ENCODE data around the gene SPTLC3. TPM values are rescaled to one million over a fixed set of nuclear protein-coding genes. Genes with fewer than 3 reads are reported as not detected.

Gene SPTLC3
- polyA plus RNA-seq, 1 of the 3 experiments (the other 2 are of a cell fraction): 0.02 TPM

GRCh38 chr20:12966468-12967085 lies 42.2 kb upstream of the SPTLC3 start:
- CTCF ChIA-PET: interaction anchor here (0.6 to 5.7 kb wide), 10 partner anchors 9 to 155 kb away, joined by 3 to 47 read pairs (median 3); no protein-coding TSS in a partner anchor
- 24% methylated on average over 1 of the region's 1 CpG for WGBS (ENCODE audit: low lambda C conversion rate)
- Histone ChIP-seq H3K27me3 (ENCODE audit: insufficient read depth) (no peaks in the 10 kb centered on the region), H3K36me3 (replicated peaks in 1 of 2; ENCODE audit: control insufficient read depth in 1 of 2, insufficient read depth in 2 of 2, low read length in 1 of 2) (no peaks in the 10 kb centered on the region), H3K4me1 (ENCODE audit: control insufficient read depth in 1 of 2, insufficient read depth in 2 of 2, low read depth in 1 of 2, low read length in 1 of 2) (no peaks in the 10 kb centered on the region), H3K27ac (ENCODE audit: low read depth in 2 of 2, low read length in 1 of 2) (no peak overlapping the region), H4K20me1 (ENCODE audit: insufficient read depth) (no peaks in the 10 kb centered on the region), H3K9me2 (no peaks in the 10 kb centered on the region), H3K4me3 (ENCODE audit: low read depth in 2 of 2, low read length in 1 of 2) (no peak overlapping the region), H3K9me3 (peaks cover 4% of the 10 kb centered on the region; the same call in 1 of the 2 replicates), H2AFZ (ENCODE audit: low read depth) (no peak overlapping the region), H3K79me2 (ENCODE audit: insufficient read depth) (no peaks in the 10 kb centered on the region), H3K4me2 (no peak overlapping the region), H3F3A (replicated peaks; ENCODE audit: insufficient read depth) (no peaks in the 10 kb centered on the region), H3K9ac (no peak overlapping the region)
- POLR2A ChIA-PET: interaction anchor here (0.6 kb wide), 1 partner anchor 1420 kb away, joined by 3 read pairs; no protein-coding TSS in a partner anchor
- no peak for DNase-seq
- TF ChIP-seq USF2 (IDR thresholded peaks at IDR 0.05; ENCODE audit: borderline replicate concordance, low read depth, low read length) (no peak), SMC3 (IDR thresholded peaks at IDR 0.05; ENCODE audit: low read depth, low read length) (peak; percentile 32; the same call in 1 of the 2 replicates), RAD21 (IDR thresholded peaks at IDR 0.05; ENCODE audit: low read length) (peak; percentile 51)

GRCh38 chr20:12967932-12968331 lies 40.8 kb upstream of the SPTLC3 start:
- ChIA-PET CTCF (interaction anchor here (0.9 to 5.7 kb wide), 2 partner anchors 9 to 43 kb away, joined by 3 to 47 read pairs; no protein-coding TSS in a partner anchor), POLR2A (no interaction called here)
- no peak overlapping the region for H3K9ac ChIP-seq
- no peak overlapping the region for H2AFZ ChIP-seq (ENCODE audit: low read depth)
- H3F3A ChIP-seq (replicated peaks; ENCODE audit: insufficient read depth): no peaks in the 10 kb centered on the region
- H3K4me1 ChIP-seq (ENCODE audit: control insufficient read depth in 1 of 2, insufficient read depth in 2 of 2, low read depth in 1 of 2, low read length in 1 of 2): no peaks in the 10 kb centered on the region
- no peaks in the 10 kb centered on the region for H3K27me3 ChIP-seq (ENCODE audit: insufficient read depth)
- TF ChIP-seq, protein P1, sequence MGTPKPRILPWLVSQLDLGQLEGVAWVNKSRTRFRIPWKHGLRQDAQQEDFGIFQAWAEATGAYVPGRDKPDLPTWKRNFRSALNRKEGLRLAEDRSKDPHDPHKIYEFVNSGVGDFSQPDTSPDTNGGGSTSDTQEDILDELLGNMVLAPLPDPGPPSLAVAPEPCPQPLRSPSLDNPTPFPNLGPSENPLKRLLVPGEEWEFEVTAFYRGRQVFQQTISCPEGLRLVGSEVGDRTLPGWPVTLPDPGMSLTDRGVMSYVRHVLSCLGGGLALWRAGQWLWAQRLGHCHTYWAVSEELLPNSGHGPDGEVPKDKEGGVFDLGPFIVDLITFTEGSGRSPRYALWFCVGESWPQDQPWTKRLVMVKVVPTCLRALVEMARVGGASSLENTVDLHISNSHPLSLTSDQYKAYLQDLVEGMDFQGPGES (IDR thresholded peaks at IDR 0.05; ENCODE audit: low read depth, low read length): no peak
- TF ChIP-seq TCF12 (IDR thresholded peaks at IDR 0.05) (no peak), FOXJ3 (CRISPR knock-in tag; IDR thresholded peaks at IDR 0.05) (no peak), RFX5 (IDR thresholded peaks at IDR 0.05; ENCODE audit: low read length) (no peak), GATA2 (CRISPR knock-in tag; IDR thresholded peaks at IDR 0.05) (no peak), TEAD4 (IDR thresholded peaks at IDR 0.05; ENCODE audit: borderline replicate concordance, insufficient read depth) (no peak), GABPA (IDR thresholded peaks at IDR 0.05; ENCODE audit: low read depth) (no peak), ZBTB33 (IDR thresholded peaks at IDR 0.05; ENCODE audit: borderline replicate concordance, low read depth) (no peak), CTCF (IDR thresholded peaks at IDR 0.05) (no peak), NFIC (IDR thresholded peaks at IDR 0.05; ENCODE audit: borderline replicate concordance) (no peak), RCOR1 (IDR thresholded peaks at IDR 0.05; ENCODE audit: low read length) (no peak)
- TF ChIP-seq, protein P2, sequence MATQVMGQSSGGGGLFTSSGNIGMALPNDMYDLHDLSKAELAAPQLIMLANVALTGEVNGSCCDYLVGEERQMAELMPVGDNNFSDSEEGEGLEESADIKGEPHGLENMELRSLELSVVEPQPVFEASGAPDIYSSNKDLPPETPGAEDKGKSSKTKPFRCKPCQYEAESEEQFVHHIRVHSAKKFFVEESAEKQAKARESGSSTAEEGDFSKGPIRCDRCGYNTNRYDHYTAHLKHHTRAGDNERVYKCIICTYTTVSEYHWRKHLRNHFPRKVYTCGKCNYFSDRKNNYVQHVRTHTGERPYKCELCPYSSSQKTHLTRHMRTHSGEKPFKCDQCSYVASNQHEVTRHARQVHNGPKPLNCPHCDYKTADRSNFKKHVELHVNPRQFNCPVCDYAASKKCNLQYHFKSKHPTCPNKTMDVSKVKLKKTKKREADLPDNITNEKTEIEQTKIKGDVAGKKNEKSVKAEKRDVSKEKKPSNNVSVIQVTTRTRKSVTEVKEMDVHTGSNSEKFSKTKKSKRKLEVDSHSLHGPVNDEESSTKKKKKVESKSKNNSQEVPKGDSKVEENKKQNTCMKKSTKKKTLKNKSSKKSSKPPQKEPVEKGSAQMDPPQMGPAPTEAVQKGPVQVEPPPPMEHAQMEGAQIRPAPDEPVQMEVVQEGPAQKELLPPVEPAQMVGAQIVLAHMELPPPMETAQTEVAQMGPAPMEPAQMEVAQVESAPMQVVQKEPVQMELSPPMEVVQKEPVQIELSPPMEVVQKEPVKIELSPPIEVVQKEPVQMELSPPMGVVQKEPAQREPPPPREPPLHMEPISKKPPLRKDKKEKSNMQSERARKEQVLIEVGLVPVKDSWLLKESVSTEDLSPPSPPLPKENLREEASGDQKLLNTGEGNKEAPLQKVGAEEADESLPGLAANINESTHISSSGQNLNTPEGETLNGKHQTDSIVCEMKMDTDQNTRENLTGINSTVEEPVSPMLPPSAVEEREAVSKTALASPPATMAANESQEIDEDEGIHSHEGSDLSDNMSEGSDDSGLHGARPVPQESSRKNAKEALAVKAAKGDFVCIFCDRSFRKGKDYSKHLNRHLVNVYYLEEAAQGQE (IDR thresholded peaks at IDR 0.05; ENCODE audit: low read depth, low read length): no peak
- TF ChIP-seq, protein P3, sequence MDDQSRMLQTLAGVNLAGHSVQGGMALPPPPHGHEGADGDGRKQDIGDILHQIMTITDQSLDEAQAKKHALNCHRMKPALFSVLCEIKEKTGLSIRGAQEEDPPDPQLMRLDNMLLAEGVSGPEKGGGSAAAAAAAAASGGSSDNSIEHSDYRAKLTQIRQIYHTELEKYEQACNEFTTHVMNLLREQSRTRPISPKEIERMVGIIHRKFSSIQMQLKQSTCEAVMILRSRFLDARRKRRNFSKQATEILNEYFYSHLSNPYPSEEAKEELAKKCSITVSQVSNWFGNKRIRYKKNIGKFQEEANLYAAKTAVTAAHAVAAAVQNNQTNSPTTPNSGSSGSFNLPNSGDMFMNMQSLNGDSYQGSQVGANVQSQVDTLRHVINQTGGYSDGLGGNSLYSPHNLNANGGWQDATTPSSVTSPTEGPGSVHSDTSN (IDR thresholded peaks at IDR 0.05): no peak
- H3K9me3 ChIP-seq: no peaks in the 10 kb centered on the region
- H3K27ac ChIP-seq (ENCODE audit: low read depth in 2 of 2, low read length in 1 of 2): no peak overlapping the region
- H3K4me3 ChIP-seq (ENCODE audit: low read depth in 2 of 2, low read length in 1 of 2): no peak overlapping the region
- no peaks in the 10 kb centered on the region for H3K9me2 ChIP-seq
- DNase-seq: no peak
- H3K36me3 ChIP-seq (replicated peaks in 1 of 2; ENCODE audit: control insufficient read depth in 1 of 2, insufficient read depth in 2 of 2, low read length in 1 of 2): no peaks in the 10 kb centered on the region
- H4K20me1 ChIP-seq (ENCODE audit: insufficient read depth): no peaks in the 10 kb centered on the region
- no peak overlapping the region for H3K4me2 ChIP-seq
- no peaks in the 10 kb centered on the region for H3K79me2 ChIP-seq (ENCODE audit: insufficient read depth)

Measured in SK-N-SH (cell line).